D721Med (cell line): ENCODE data around the gene CA9.

Experiments
- DNase-seq: peaks from one replicate; pipeline ENCODE4 v3.0.0; 2011; ENCODE audit warnings: low spot score; ENCODE audit not compliant: insufficient read length
- FAIRE-seq: peaks from 2 replicates; lab custom pipeline; 2011; peaks lifted over from hg19 to GRCh38; lab: Jason Lieb, UNC
- CTCF ChIP-seq: IDR thresholded peaks from 2 replicates; pipeline ENCODE4 v1.5.1; 2012; ENCODE audit warnings: mild to moderate bottlenecking, control low read depth; ENCODE audit not compliant: insufficient read depth; ENCODE audit errors: missing control alignments

Gene CA9

GRCh38 chr9:35706951-35707350, 33.2 kb downstream of the CA9 start:
- no peak for TF ChIP-seq CTCF
- FAIRE-seq (no peak), DNase-seq (no peak)

- FAIRE-seq, result no peak
- DNase-seq, result no peak
These were observed 34.4 kb downstream of the CA9 start for GRCh38 chr9:35708146-35708545.

GRCh38 chr9:35710818-35711500, 37.2 kb downstream of the CA9 start:
- DNase-seq, result no peak
- no peak for FAIRE-seq
- no peak for TF ChIP-seq CTCF

More at GRCh38 chr9:35708146-35708545, 34.4 kb downstream of the CA9 start:
- no peak for TF ChIP-seq CTCF

- no peak for DNase-seq
- FAIRE-seq, result no peak
- no peak for TF ChIP-seq CTCF
These were observed 38.0 kb downstream of the CA9 start for GRCh38 chr9:35711501-35712428.

GRCh38 chr9:35712762-35713400, 39.2 kb downstream of the CA9 start:
- FAIRE-seq, result no peak
- no peak for DNase-seq

GRCh38 chr9:35713578-35713977, 39.9 kb downstream of the CA9 start:
- no peak for TF ChIP-seq CTCF
- FAIRE-seq (no peak), DNase-seq (no peak)

More at GRCh38 chr9:35712762-35713400, 39.2 kb downstream of the CA9 start:
- TF ChIP-seq CTCF, result no peak
